ENCODE results near the gene SPAG8. TPM values are rescaled to one million over a fixed set of nuclear protein-coding genes. Genes with fewer than 3 reads are reported as not detected.

Gene SPAG8, protein sequence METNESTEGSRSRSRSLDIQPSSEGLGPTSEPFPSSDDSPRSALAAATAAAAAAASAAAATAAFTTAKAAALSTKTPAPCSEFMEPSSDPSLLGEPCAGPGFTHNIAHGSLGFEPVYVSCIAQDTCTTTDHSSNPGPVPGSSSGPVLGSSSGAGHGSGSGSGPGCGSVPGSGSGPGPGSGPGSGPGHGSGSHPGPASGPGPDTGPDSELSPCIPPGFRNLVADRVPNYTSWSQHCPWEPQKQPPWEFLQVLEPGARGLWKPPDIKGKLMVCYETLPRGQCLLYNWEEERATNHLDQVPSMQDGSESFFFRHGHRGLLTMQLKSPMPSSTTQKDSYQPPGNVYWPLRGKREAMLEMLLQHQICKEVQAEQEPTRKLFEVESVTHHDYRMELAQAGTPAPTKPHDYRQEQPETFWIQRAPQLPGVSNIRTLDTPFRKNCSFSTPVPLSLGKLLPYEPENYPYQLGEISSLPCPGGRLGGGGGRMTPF
- total RNA-seq (1 to 10 TPM; 2.1 to 9.1 (median 3.2) TPM), polyA plus RNA-seq (1 to 10 TPM; 1.2 to 1.9 TPM), total RNA-seq (5.1 reads per million, percentile 24 among the genes with 10 or more reads in this experiment)

DNA sequence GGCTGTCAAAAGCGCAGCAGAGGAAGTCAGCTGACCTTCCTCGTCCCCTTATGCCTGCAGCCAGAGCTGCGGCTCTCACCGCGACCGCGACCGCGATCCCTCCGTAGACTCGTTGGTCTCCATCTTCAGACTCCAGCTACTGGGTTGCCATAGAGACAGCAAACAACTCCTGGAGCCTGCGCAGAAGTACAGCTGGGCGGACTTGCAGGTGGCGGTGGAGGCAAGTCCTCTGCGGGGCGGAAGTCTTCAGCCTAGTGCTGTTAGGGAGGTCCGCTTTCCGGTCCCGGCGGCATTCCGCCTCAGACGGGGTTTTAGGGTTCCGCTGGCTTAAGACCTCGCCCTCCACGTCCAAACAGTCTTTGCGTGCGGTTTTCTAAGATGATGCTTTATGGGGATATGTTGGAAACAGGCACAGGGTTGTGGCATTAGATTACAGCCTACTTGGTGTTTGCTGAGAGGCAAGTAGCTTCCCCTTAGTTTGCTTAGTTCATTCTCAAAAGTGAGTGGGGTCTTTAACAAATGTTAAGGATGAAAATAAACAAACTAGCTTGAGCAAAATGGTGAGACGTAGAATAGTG, at the start of gene SPAG8:
SPAG8 (minus strand) TSS at position 238 of the 578 bp plus-strand sequence; CDS start at position 123, 115 bp downstream.
- Histone ChIP-seq H3K9me3 (ENCODE audit: control insufficient read depth in 2 of 3, low read length in 3 of 3) (no peaks in the 10 kb centered on the region), H3K27ac (ENCODE audit: low read depth, low read length) (peak within 1 kb of the TSS; percentile 72), H3K4me1 (ENCODE audit: control insufficient read depth in 2 of 2, insufficient read depth in 2 of 2, low read length in 2 of 2) (peaks cover 19 to 27% of the 10 kb centered on the region in 2 donors), H3K27me3 (ENCODE audit: control insufficient read depth in 2 of 2, insufficient read depth in 2 of 2, low read length in 2 of 2) (no peaks in the 10 kb centered on the region), H3K4me3 (ENCODE audit: low read length) (peak within 1 kb of the TSS; percentile 72), H3K36me3 (ENCODE audit: control insufficient read depth in 2 of 3, insufficient read depth in 3 of 3, low read length in 3 of 3) (peaks cover 0 to 16% (median 0%) of the 10 kb centered on the region in 3 experiments)
- H3K4me1 Mint-ChIP-seq = peaks cover 23 to 43% (median 37%) of the 10 kb centered on the region in 7 donors
- ATAC-seq (peak; percentile 75), DNase-seq (peak; percentile 70 to 98 (median 95))
- H3K27ac Mint-ChIP-seq = peak within 1 kb of the TSS; percentile 84 to 98 (median 95)
- CTCF ChIA-PET = interaction anchor here (0.9 to 2.4 kb wide), 4 partner anchors 15 to 81 kb away, joined by 3 to 15 read pairs (median 4); partner anchors contain the start of genes CREB3 and TLN1
- H3K27me3 Mint-ChIP-seq = peaks cover 0 to 4% (median 0%) of the 10 kb centered on the region in 5 donors
- peak within 1 kb of the TSS; percentile 81 to 94 (median 90) for H3K4me3 Mint-ChIP-seq
- peaks cover 0 to 7% (median 0%) of the 10 kb centered on the region in 11 donors for H3K9me3 Mint-ChIP-seq
- POLR2A ChIA-PET = interaction anchor here (0.6 to 3.5 kb wide), 20 partner anchors 11 to 740 kb away, joined by 3 to 18 read pairs (median 4); partner anchors contain the start of genes CCDC107, CREB3, FAM221B and RMRP
- intact Hi-C loops (cut with micrococcal nuclease) = loop anchor here (1.0 to 10.0 kb wide), 10 partner anchors 22 to 1655 kb away; partner anchors contain the start of genes CCL27 (in 2 of the 2), CLTA (in 1 of the 2), CREB3 (in 1 of the 2) and DNAJB5 (in 1 of the 2)
- H3K36me3 Mint-ChIP-seq = peaks cover 0 to 7% (median 4%) of the 10 kb centered on the region in 5 donors

- intact Hi-C loops (cut with micrococcal nuclease) = no loop called here
- H3K4me1 Mint-ChIP-seq = peaks cover 0 to 13% (median 3%) of the 10 kb centered on the region in 7 donors
- no peak overlapping the region for H3K27ac ChIP-seq (ENCODE audit: low read depth, low read length)
- H3K9me3 Mint-ChIP-seq = no peaks in the 10 kb centered on the region
- no peaks in the 10 kb centered on the region for H3K27me3 ChIP-seq (ENCODE audit: control insufficient read depth in 2 of 2, insufficient read depth in 2 of 2, low read length in 2 of 2)
- H3K36me3 ChIP-seq (ENCODE audit: control insufficient read depth in 2 of 3, insufficient read depth in 3 of 3, low read length in 3 of 3) = no peaks in the 10 kb centered on the region
- no peak overlapping the region for H3K4me3 Mint-ChIP-seq
- no peaks in the 10 kb centered on the region for H3K4me1 ChIP-seq (ENCODE audit: control insufficient read depth in 2 of 2, insufficient read depth in 2 of 2, low read length in 2 of 2)
- H3K9me3 ChIP-seq (ENCODE audit: control insufficient read depth in 2 of 3, low read length in 3 of 3) = no peaks in the 10 kb centered on the region
- ATAC-seq = no peak
- DNase-seq = no peak
- no peak overlapping the region for H3K4me3 ChIP-seq (ENCODE audit: low read length)
- H3K27me3 Mint-ChIP-seq = peaks cover 0 to 28% (median 19%) of the 10 kb centered on the region in 5 donors
- H3K27ac Mint-ChIP-seq = no peak overlapping the region
- ChIA-PET CTCF (interaction anchor here (0.6 kb wide), 2 partner anchors 73 to 104 kb away, joined by 3 to 4 read pairs; no protein-coding TSS in a partner anchor), POLR2A (no interaction called here)
- H3K36me3 Mint-ChIP-seq = no peaks in the 10 kb centered on the region
Measured at GRCh38 chr9:35861161-35861897, 49.3 kb upstream of the SPAG8 start.

- POLR2A ChIA-PET = no interaction called here
- H3K9me3 ChIP-seq (ENCODE audit: control insufficient read depth in 2 of 3, low read length in 3 of 3) = no peaks in the 10 kb centered on the region
- peaks cover 0 to 13% (median 3%) of the 10 kb centered on the region in 7 donors for H3K4me1 Mint-ChIP-seq
- H3K4me3 Mint-ChIP-seq = no peak overlapping the region
- ATAC-seq (no peak), DNase-seq (no peak)
- no peaks in the 10 kb centered on the region for H3K4me1 ChIP-seq (ENCODE audit: control insufficient read depth in 2 of 2, insufficient read depth in 2 of 2, low read length in 2 of 2)
- no peak overlapping the region for H3K27ac Mint-ChIP-seq
- H3K27ac ChIP-seq (ENCODE audit: low read depth, low read length) = no peak overlapping the region
- CTCF ChIA-PET = no interaction called here
- H3K36me3 Mint-ChIP-seq = no peaks in the 10 kb centered on the region
- no peaks in the 10 kb centered on the region for H3K27me3 ChIP-seq (ENCODE audit: control insufficient read depth in 2 of 2, insufficient read depth in 2 of 2, low read length in 2 of 2)
- H3K9me3 Mint-ChIP-seq = no peaks in the 10 kb centered on the region
- intact Hi-C loops (cut with micrococcal nuclease) = no loop called here
- no peak overlapping the region for H3K4me3 ChIP-seq (ENCODE audit: low read length)
- no peaks in the 10 kb centered on the region for H3K36me3 ChIP-seq (ENCODE audit: control insufficient read depth in 2 of 3, insufficient read depth in 3 of 3, low read length in 3 of 3)
- H3K27me3 Mint-ChIP-seq = peaks cover 0 to 21% (median 17%) of the 10 kb centered on the region in 5 donors
Measured at GRCh38 chr9:35859990-35860339, 47.9 kb upstream of the SPAG8 start.

GRCh38 chr9:35859310-35859989, 47.4 kb upstream of the SPAG8 start:
- Mint-ChIP-seq H3K9me3 (no peaks in the 10 kb centered on the region), H3K27me3 (peaks cover 0 to 21% (median 17%) of the 10 kb centered on the region in 5 donors), H3K4me3 (no peak overlapping the region), H3K36me3 (no peaks in the 10 kb centered on the region), H3K27ac (peak overlapping the region in 1 of 9 donors; percentile 39), H3K4me1 (peaks cover 0 to 13% (median 3%) of the 10 kb centered on the region in 7 donors)
- ATAC-seq (peak; percentile 76), DNase-seq (peak in 1 of 9 donors; percentile 17)
- POLR2A ChIA-PET = no interaction called here
- no peak overlapping the region for H3K4me3 ChIP-seq (ENCODE audit: low read length)
- no peaks in the 10 kb centered on the region for H3K36me3 ChIP-seq (ENCODE audit: control insufficient read depth in 2 of 3, insufficient read depth in 3 of 3, low read length in 3 of 3)
- intact Hi-C loops (cut with micrococcal nuclease) = no loop called here
- H3K4me1 ChIP-seq (ENCODE audit: control insufficient read depth in 2 of 2, insufficient read depth in 2 of 2, low read length in 2 of 2) = no peaks in the 10 kb centered on the region
- no peaks in the 10 kb centered on the region for H3K9me3 ChIP-seq (ENCODE audit: control insufficient read depth in 2 of 3, low read length in 3 of 3)
- no peaks in the 10 kb centered on the region for H3K27me3 ChIP-seq (ENCODE audit: control insufficient read depth in 2 of 2, insufficient read depth in 2 of 2, low read length in 2 of 2)
- H3K27ac ChIP-seq (ENCODE audit: low read depth, low read length) = no peak overlapping the region
- CTCF ChIA-PET = interaction anchor here (1.2 kb wide), 1 partner anchor 69 kb away, joined by 4 read pairs; no protein-coding TSS in a partner anchor

- ChIA-PET POLR2A (no interaction called here), CTCF (interaction anchor here (1.2 kb wide), 1 partner anchor 68 kb away, joined by 4 read pairs; no protein-coding TSS in a partner anchor)
- Mint-ChIP-seq H3K4me3 (no peak overlapping the region), H3K27me3 (peaks cover 0 to 21% (median 13%) of the 10 kb centered on the region in 5 donors), H3K27ac (no peak overlapping the region), H3K4me1 (peaks cover 0 to 13% (median 3%) of the 10 kb centered on the region in 7 donors), H3K9me3 (no peaks in the 10 kb centered on the region), H3K36me3 (peaks cover 0 to under 1% (median 0%) of the 10 kb centered on the region in 5 donors)
- DNase-seq (no peak), ATAC-seq (no peak)
- H3K27ac ChIP-seq (ENCODE audit: low read depth, low read length) = no peak overlapping the region
- H3K9me3 ChIP-seq (ENCODE audit: control insufficient read depth in 2 of 3, low read length in 3 of 3) = no peaks in the 10 kb centered on the region
- intact Hi-C loops (cut with micrococcal nuclease) = no loop called here
- H3K27me3 ChIP-seq (ENCODE audit: control insufficient read depth in 2 of 2, insufficient read depth in 2 of 2, low read length in 2 of 2) = no peaks in the 10 kb centered on the region
- no peaks in the 10 kb centered on the region for H3K4me1 ChIP-seq (ENCODE audit: control insufficient read depth in 2 of 2, insufficient read depth in 2 of 2, low read length in 2 of 2)
- no peak overlapping the region for H3K4me3 ChIP-seq (ENCODE audit: low read length)
- H3K36me3 ChIP-seq (ENCODE audit: control insufficient read depth in 2 of 3, insufficient read depth in 3 of 3, low read length in 3 of 3) = no peaks in the 10 kb centered on the region
Measured at GRCh38 chr9:35858458-35858857, 46.4 kb upstream of the SPAG8 start.
